ENCODE results near the gene SNPH. TPM values are rescaled to one million over a fixed set of nuclear protein-coding genes. Genes with fewer than 3 reads are reported as not detected.
"Not testable (repeated sequence)": the region's sequence is repeated elsewhere in the genome, so short reads cannot be mapped to it uniquely, and the experiment has no call there.

Gene SNPH
- total and polyA plus RNA-seq, 2 experiments from 2014 or later = 5.7 to 11.2 TPM

- no peak overlapping the region for H3K4me3 ChIP-seq
- H3K36me3 ChIP-seq (ENCODE audit: low read depth) = no peaks in the 10 kb centered on the region
- peaks cover 15% of the 10 kb centered on the region for H3F3A ChIP-seq (ENCODE audit: insufficient read depth)
- H3K79me2 ChIP-seq (ENCODE audit: insufficient read depth) = peaks cover 33% of the 10 kb centered on the region
- 97% methylated on average over 4 to 5 of the region's 5 CpGs for WGBS, 2 experiments (ENCODE audit: low coverage in 1 of 2, low lambda C conversion rate in 2 of 2, missing lambda C conversion rate in 2 of 2)
- H3K27ac ChIP-seq = no peak overlapping the region
- no peaks in the 10 kb centered on the region for H4K20me1 ChIP-seq (ENCODE audit: insufficient read depth)
- no peak for TF ChIP-seq EZH2 (IDR thresholded peaks at IDR 0.05; ENCODE audit: insufficient read depth, poor library complexity, severe bottlenecking)
- no peak for TF ChIP-seq EZH2phosphoT487 (IDR thresholded peaks at IDR 0.05; ENCODE audit: insufficient read depth, low read depth)
- H3K4me2 ChIP-seq (ENCODE audit: unreplicated experiment) = no peak overlapping the region
- H3K9me2 ChIP-seq (ENCODE audit: insufficient read depth) = no peaks in the 10 kb centered on the region
- H3K9me3 ChIP-seq (ENCODE audit: low read depth) = no peaks in the 10 kb centered on the region
- peaks cover 21% of the 10 kb centered on the region for H3K4me1 ChIP-seq (ENCODE audit: insufficient read depth)
- no peaks in the 10 kb centered on the region for H3K27me3 ChIP-seq (replicated peaks; ENCODE audit: insufficient read depth)
- no peak overlapping the region for H3K9ac ChIP-seq
- in situ Hi-C loops (cut with MboI) = no loop called here
- H2AFZ ChIP-seq = no peak overlapping the region
- DNase-seq = no peak
Observed at GRCh38 chr20:1338096-1338495, 72.0 kb downstream of the SNPH start.

DNA sequence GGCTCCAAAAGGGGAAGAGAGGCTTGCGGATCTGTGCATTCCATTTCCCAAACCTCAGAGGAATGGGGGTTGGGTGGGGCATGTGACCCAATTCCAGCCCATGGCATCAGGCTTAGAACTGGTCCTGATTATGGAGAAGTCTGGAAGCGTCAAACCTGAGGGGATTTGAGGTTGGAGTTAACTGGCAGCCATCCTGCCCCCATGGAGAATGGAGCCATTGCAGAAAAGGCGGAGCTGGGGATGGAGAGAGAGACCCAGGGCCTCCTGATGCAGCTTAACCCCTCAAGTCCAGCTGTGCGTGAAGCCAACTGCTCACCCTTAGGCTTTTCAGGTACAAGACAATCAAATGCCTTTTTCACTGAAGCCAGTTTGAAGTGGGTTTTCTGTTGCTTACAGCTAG lies 72.7 kb downstream of the SNPH start:
- H3K4me2 ChIP-seq (ENCODE audit: unreplicated experiment) = no peak overlapping the region
- in situ Hi-C loops (cut with MboI) = no loop called here

GRCh38 chr20:1341561-1342265 lies 75.6 kb downstream of the SNPH start:
- peak; percentile 62 for DNase-seq
- Histone ChIP-seq H3K27me3 (replicated peaks; ENCODE audit: insufficient read depth) (no peaks in the 10 kb centered on the region), H3F3A (ENCODE audit: insufficient read depth) (peaks cover 24% of the 10 kb centered on the region), H3K27ac (0 out of 2 replicates have a peak overlapping the region, but pooled peaks have one; percentile 17), H3K9me2 (ENCODE audit: insufficient read depth) (no peaks in the 10 kb centered on the region), H3K4me2 (ENCODE audit: unreplicated experiment) (no peak overlapping the region), H3K9me3 (ENCODE audit: low read depth) (no peaks in the 10 kb centered on the region), H2AFZ (no peak overlapping the region), H3K4me3 (no peak overlapping the region), H3K9ac (no peak overlapping the region), H4K20me1 (ENCODE audit: insufficient read depth) (no peaks in the 10 kb centered on the region), H3K79me2 (ENCODE audit: insufficient read depth) (0 out of 2 replicates have a peak, but pooled peaks cover 3% of the 10 kb centered on the region), H3K36me3 (ENCODE audit: low read depth) (no peaks in the 10 kb centered on the region), H3K4me1 (ENCODE audit: insufficient read depth) (peaks cover 26% of the 10 kb centered on the region)
- no peak for TF ChIP-seq EZH2 (IDR thresholded peaks at IDR 0.05; ENCODE audit: insufficient read depth, poor library complexity, severe bottlenecking)
- TF ChIP-seq EZH2phosphoT487 (IDR thresholded peaks at IDR 0.05; ENCODE audit: insufficient read depth, low read depth) = no peak
- in situ Hi-C loops (cut with MboI) = no loop called here
- WGBS, 2 experiments (ENCODE audit: low coverage in 1 of 2, low lambda C conversion rate in 2 of 2, missing lambda C conversion rate in 2 of 2) = 78 to 88% methylated on average over 5 of the region's 5 CpGs

More for the DNA sequence above, 72.7 kb downstream of the SNPH start:
- Histone ChIP-seq H4K20me1 (ENCODE audit: insufficient read depth) (no peaks in the 10 kb centered on the region), H3F3A (ENCODE audit: insufficient read depth) (peaks cover 17% of the 10 kb centered on the region), H3K79me2 (ENCODE audit: insufficient read depth) (peaks cover 26% of the 10 kb centered on the region), H3K27me3 (replicated peaks; ENCODE audit: insufficient read depth) (no peaks in the 10 kb centered on the region), H2AFZ (no peak overlapping the region), H3K36me3 (ENCODE audit: low read depth) (no peaks in the 10 kb centered on the region), H3K27ac (no peak overlapping the region), H3K4me1 (ENCODE audit: insufficient read depth) (peaks cover 27% of the 10 kb centered on the region), H3K4me3 (no peak overlapping the region), H3K9me2 (ENCODE audit: insufficient read depth) (no peaks in the 10 kb centered on the region), H3K9me3 (ENCODE audit: low read depth) (no peaks in the 10 kb centered on the region), H3K9ac (no peak overlapping the region)
- peak; percentile 33 for DNase-seq
- WGBS, 2 experiments (ENCODE audit: low coverage in 1 of 2, low lambda C conversion rate in 2 of 2, missing lambda C conversion rate in 2 of 2) = 49 to 52% methylated on average over 4 of the region's 4 CpGs
- TF ChIP-seq EZH2 (IDR thresholded peaks at IDR 0.05; ENCODE audit: insufficient read depth, poor library complexity, severe bottlenecking) (no peak), EZH2phosphoT487 (IDR thresholded peaks at IDR 0.05; ENCODE audit: insufficient read depth, low read depth) (no peak)

- Histone ChIP-seq H3K4me2 (ENCODE audit: unreplicated experiment) (peak overlapping the region; percentile 64), H3K9ac (peak overlapping the region; percentile 13), H3F3A (ENCODE audit: insufficient read depth) (peaks cover 24% of the 10 kb centered on the region), H3K27ac (peak overlapping the region; percentile 63), H3K4me3 (peak overlapping the region; percentile 3; the same call in 1 of the 2 replicates), H3K4me1 (ENCODE audit: insufficient read depth) (peaks cover 19% of the 10 kb centered on the region)
- peak; percentile 27 for DNase-seq
- H3K9me3 ChIP-seq (ENCODE audit: low read depth); H3K27me3 ChIP-seq (replicated peaks; ENCODE audit: insufficient read depth); H2AFZ ChIP-seq; H3K79me2 ChIP-seq (ENCODE audit: insufficient read depth); H4K20me1 ChIP-seq (ENCODE audit: insufficient read depth); in situ Hi-C loops (cut with MboI); H3K9me2 ChIP-seq (ENCODE audit: insufficient read depth); H3K36me3 ChIP-seq (ENCODE audit: low read depth): not testable (repeated sequence)
- WGBS, 2 experiments (ENCODE audit: low coverage in 1 of 2, low lambda C conversion rate in 2 of 2, missing lambda C conversion rate in 2 of 2) = 69% methylated on average over 8 of the region's 8 CpGs
Observed at GRCh38 chr20:1343446-1344124, 77.5 kb downstream of the SNPH start.

Data from GM23248 (cell line).